HepG2 (cell line): Measurements from ENCODE around the gene CACNA2D3. TPM values are rescaled to one million over a fixed set of nuclear protein-coding genes. Genes with fewer than 3 reads are reported as not detected.

ENCODE experiments used
- ATAC-seq: fragments of 200-7000 bp; cut with Tn5 transposase; 3 replicates; pipeline ENCODE4 v1.9.1; 2020; ENCODE audit warnings: mild to moderate bottlenecking, moderate library complexity
- BruUV-seq: library from RNA; stranded (reverse); fragments of 400-500 nt; replicated peaks from 2 replicates; lab custom pipeline; 2021; lab: Mats Ljungman, UMichigan
- CTCF ChIA-PET: fragments of 300-600 bp; formaldehyde crosslinking; extraction: SDS; loops from one replicate; lab custom pipeline; 2021; ENCODE audit warnings: low total read pairs, inconsistent platforms, low intra/inter-chr PET ratio; lab: Yijun Ruan, JAX
- POLR2A ChIA-PET: fragments of 350-600 bp; sonication (Branson Sonifier 250); formaldehyde crosslinking; loops from one replicate; lab custom pipeline; 2020; ENCODE audit warnings: antibody characterized with exemption, inconsistent platforms; lab: Yijun Ruan, JAX
- DNase-seq: peaks from one replicate; pipeline ENCODE4 v3.0.0-alpha.2; 2015; ENCODE audit warnings: low spot score
- FAIRE-seq: peaks from 3 replicates; lab custom pipeline; 2011; peaks lifted over from hg19 to GRCh38; lab: Jason Lieb, UNC
- H2AFZ ChIP-seq: one replicate; pipeline ENCODE4 v1.6.1; 2011; ENCODE audit warnings: low read length, inconsistent platforms
- H3K27ac ChIP-seq: fragments of 300-600 bp; 3 replicates; pipeline ENCODE4 v1.8.0; 2011; ENCODE audit warnings: mixed run types, mild to moderate bottlenecking, mixed read lengths, low read length, inconsistent platforms; ENCODE audit not compliant: insufficient read depth; ENCODE audit errors: extremely low read length
- H3K27me3 ChIP-seq, 2 experiments: fragments of 200-600 bp in 1 of 2; 2 replicates in 1 of 2; 3 replicates in 1 of 2; pipeline versions ENCODE4 v1.6.0 to v1.8.0; 2011; ENCODE audit warnings: low read length in 2 of 2, mild to moderate bottlenecking in 2 of 2, moderate library complexity in 2 of 2, inconsistent platforms in 1 of 2; ENCODE audit not compliant: insufficient read depth in 2 of 2, control insufficient read depth in 1 of 2
- H3K36me3 ChIP-seq, 2 experiments: fragments of 200-600 bp in 1 of 2; replicated peaks in 1 of 2; 2 replicates in 1 of 2; 3 replicates in 1 of 2; pipeline versions ENCODE4 v1.5.1 to v1.8.0; 2011; ENCODE audit warnings: low read length in 2 of 2, inconsistent platforms in 1 of 2; ENCODE audit not compliant: insufficient read depth in 2 of 2, control insufficient read depth in 1 of 2
- H3K4me1 ChIP-seq: 2 replicates; pipeline ENCODE4 v1.5.1; 2012; ENCODE audit warnings: low read length, inconsistent platforms; ENCODE audit not compliant: insufficient read depth
- H3K4me2 ChIP-seq: 2 replicates; pipeline ENCODE4 v1.6.0; 2011; ENCODE audit warnings: low read depth, low read length, inconsistent platforms
- H3K4me3 ChIP-seq, 3 experiments: fragments of 200-600 bp in 1 of 3; sonication (generic), shearing (Covaris generic) in 1 of 3; replicated peaks in 1 of 3; 2 replicates each; pipeline ENCODE4 v1.5.1; 2011 to 2016; ENCODE audit warnings: low read length in 3 of 3, inconsistent platforms in 2 of 3, low read depth in 2 of 3, mild to moderate bottlenecking in 2 of 3, control low read depth in 1 of 3, mixed read lengths in 1 of 3; ENCODE audit not compliant: insufficient read depth in 1 of 3
- H3K79me2 ChIP-seq: one replicate; pipeline ENCODE4 v1.6.1; 2011; ENCODE audit warnings: low read length, inconsistent platforms; ENCODE audit not compliant: insufficient read depth
- H3K9ac ChIP-seq: 2 replicates; pipeline ENCODE4 v1.6.0; 2011; ENCODE audit warnings: mild to moderate bottlenecking, low read depth, low read length, inconsistent platforms; ENCODE audit not compliant: insufficient read depth
- H3K9me3 ChIP-seq: 2 replicates; pipeline ENCODE4 v1.5.1; 2012; ENCODE audit warnings: mild to moderate bottlenecking, low read length
- H4K20me1 ChIP-seq: 2 replicates; pipeline ENCODE4 v1.6.0; 2011; ENCODE audit warnings: inconsistent platforms, mild to moderate bottlenecking, low read length, moderate library complexity; ENCODE audit not compliant: insufficient read depth
- ARNT ChIP-seq: fragments of 450-650 bp; IDR thresholded peaks from 2 replicates; pipeline ENCODE4 v1.6.1; 2017
- BORCS8-MEF2B ChIP-seq: sonication (generic); formaldehyde crosslinking; IDR thresholded peaks from 2 replicates; pipeline ENCODE4 v1.8.0; 2022; ENCODE audit warnings: mild to moderate bottlenecking, missing genetic modification reagents
- DR1 ChIP-seq: sonication (generic); formaldehyde crosslinking; IDR thresholded peaks from 2 replicates; pipeline ENCODE4 v1.8.0; 2021; ENCODE audit warnings: mild to moderate bottlenecking, missing genetic modification reagents, inconsistent platforms
- FOXO1 ChIP-seq: sonication (generic); formaldehyde crosslinking; IDR thresholded peaks from 2 replicates; pipeline ENCODE4 v1.4.0; 2020; ENCODE audit warnings: missing genetic modification reagents
- KDM2A ChIP-seq: sonication (generic); formaldehyde crosslinking; IDR thresholded peaks from 2 replicates; pipeline ENCODE4 v1.4.0; 2020; ENCODE audit warnings: low read depth, missing genetic modification reagents, borderline replicate concordance
- MAFG ChIP-seq: sonication (generic); formaldehyde crosslinking; IDR thresholded peaks from 2 replicates; pipeline ENCODE4 v1.5.1; 2020; ENCODE audit warnings: mild to moderate bottlenecking, missing genetic modification reagents
- PHF5A ChIP-seq: IDR thresholded peaks from one replicate; pipeline ENCODE4 v1.6.1; 2018; ENCODE audit warnings: low read depth, missing genetic modification reagents; ENCODE audit not compliant: unreplicated experiment
- SMC3 ChIP-seq: IDR thresholded peaks from 2 replicates; pipeline ENCODE4 v1.6.1; 2011; ENCODE audit warnings: low read length, improper control_type of control experiment
- STAG1 ChIP-seq: sonication (generic); formaldehyde crosslinking; IDR thresholded peaks from 2 replicates; pipeline ENCODE4 v1.4.0; 2020; ENCODE audit warnings: missing genetic modification reagents
- TCF7L2 ChIP-seq: IDR thresholded peaks from 2 replicates; pipeline ENCODE4 v1.6.1; 2011; ENCODE audit warnings: mild to moderate bottlenecking, low read depth, low read length, moderate library complexity
- ZFP41 ChIP-seq: sonication (generic); formaldehyde crosslinking; IDR thresholded peaks from 2 replicates; pipeline ENCODE4 v1.4.0; 2020; ENCODE audit warnings: mild to moderate bottlenecking, missing genetic modification reagents, borderline replicate concordance
- WGBS: methylation state at CpG from one replicate; pipeline ENCODE4 v1.1.6; 2017; ENCODE audit warnings: low lambda C conversion rate; 5-methylcytosine and 5-hydroxymethylcytosine counted together
- in situ Hi-C: cut with HindIII; loops from 2 replicates; pipeline ENCODE4 v1.10.0; 2017; ENCODE audit warnings: low pct_unique_long_range_greater_than_20kb; ENCODE audit not compliant: extremely low pct_ligation_motif_present
- intact Hi-C: fragments of 100-400 bp; cut with micrococcal nuclease; formaldehyde crosslinking; loops from one replicate; pipeline ENCODE4 v1.10.0; 2022; ENCODE audit not compliant: unreplicated experiment
- polyA plus RNA-seq, 8 experiments: library from polyadenylated mRNA; depleted of rRNA in 3 of 8; stranded (reverse) in 7 of 8; unstranded in 1 of 8; fragments of >200 nt; fragmentation: Illumina TruSeq in 4 of 8; extraction: Trizol in 4 of 8; gene quantifications; 2 replicates each; pipeline versions ENCODE4 v1.2.1 to v1.2.3, GENCODE V29; 2011 to 2016; ENCODE audit warnings: low read depth in 4 of 8, missing spikeins in 1 of 8, mixed read lengths in 1 of 8; ENCODE audit not compliant: insufficient read depth in 1 of 8
- total RNA-seq, 5 experiments: library from RNA; depleted of rRNA; stranded (reverse); fragments of >200 nt; fragmentation: Illumina TruSeq; extraction: Trizol; gene quantifications; 2 replicates each; pipeline ENCODE4 v1.2.3, GENCODE V29; 2016; ENCODE audit warnings: low read depth in 1 of 5
- TF ChIP-seq, protein P1 (sequence below): sonication (generic); formaldehyde crosslinking; IDR thresholded peaks from 2 replicates; pipeline ENCODE4 v1.5.1; 2020; ENCODE audit warnings: mild to moderate bottlenecking, missing genetic modification reagents, borderline replicate concordance
- TF ChIP-seq, protein P2 (sequence below): sonication (generic); formaldehyde crosslinking; IDR thresholded peaks from 2 replicates; pipeline ENCODE4 v1.4.0; 2020; ENCODE audit warnings: low read depth, mild to moderate bottlenecking, missing genetic modification reagents

CACNA2D3 gene
- total and polyA plus RNA-seq, 2 of the 13 experiments (the other 11 are each of a cell fraction or from before 2014, with no cell fraction given) = not detected

DNA sequence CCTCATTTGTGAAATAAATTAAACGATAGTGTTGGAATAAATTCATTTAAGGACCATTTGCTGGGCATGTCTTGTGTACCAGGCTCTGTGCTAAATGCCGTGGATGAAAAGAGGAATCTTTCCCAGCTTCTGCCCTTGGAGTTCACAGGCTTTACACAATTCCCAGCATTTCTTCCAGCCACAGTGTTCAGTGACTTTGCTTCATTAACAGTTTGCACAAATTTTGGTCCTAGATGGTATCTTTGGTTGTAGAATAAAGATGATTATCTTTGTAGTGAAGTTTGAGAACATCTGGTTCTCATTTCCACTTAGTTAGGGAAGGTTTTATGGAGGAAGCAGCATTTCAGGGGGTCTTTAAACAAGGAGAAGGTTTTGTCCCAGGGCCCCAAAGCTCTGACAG, 705.4 kb downstream of the CACNA2D3 start:
- TF ChIP-seq, protein P1, sequence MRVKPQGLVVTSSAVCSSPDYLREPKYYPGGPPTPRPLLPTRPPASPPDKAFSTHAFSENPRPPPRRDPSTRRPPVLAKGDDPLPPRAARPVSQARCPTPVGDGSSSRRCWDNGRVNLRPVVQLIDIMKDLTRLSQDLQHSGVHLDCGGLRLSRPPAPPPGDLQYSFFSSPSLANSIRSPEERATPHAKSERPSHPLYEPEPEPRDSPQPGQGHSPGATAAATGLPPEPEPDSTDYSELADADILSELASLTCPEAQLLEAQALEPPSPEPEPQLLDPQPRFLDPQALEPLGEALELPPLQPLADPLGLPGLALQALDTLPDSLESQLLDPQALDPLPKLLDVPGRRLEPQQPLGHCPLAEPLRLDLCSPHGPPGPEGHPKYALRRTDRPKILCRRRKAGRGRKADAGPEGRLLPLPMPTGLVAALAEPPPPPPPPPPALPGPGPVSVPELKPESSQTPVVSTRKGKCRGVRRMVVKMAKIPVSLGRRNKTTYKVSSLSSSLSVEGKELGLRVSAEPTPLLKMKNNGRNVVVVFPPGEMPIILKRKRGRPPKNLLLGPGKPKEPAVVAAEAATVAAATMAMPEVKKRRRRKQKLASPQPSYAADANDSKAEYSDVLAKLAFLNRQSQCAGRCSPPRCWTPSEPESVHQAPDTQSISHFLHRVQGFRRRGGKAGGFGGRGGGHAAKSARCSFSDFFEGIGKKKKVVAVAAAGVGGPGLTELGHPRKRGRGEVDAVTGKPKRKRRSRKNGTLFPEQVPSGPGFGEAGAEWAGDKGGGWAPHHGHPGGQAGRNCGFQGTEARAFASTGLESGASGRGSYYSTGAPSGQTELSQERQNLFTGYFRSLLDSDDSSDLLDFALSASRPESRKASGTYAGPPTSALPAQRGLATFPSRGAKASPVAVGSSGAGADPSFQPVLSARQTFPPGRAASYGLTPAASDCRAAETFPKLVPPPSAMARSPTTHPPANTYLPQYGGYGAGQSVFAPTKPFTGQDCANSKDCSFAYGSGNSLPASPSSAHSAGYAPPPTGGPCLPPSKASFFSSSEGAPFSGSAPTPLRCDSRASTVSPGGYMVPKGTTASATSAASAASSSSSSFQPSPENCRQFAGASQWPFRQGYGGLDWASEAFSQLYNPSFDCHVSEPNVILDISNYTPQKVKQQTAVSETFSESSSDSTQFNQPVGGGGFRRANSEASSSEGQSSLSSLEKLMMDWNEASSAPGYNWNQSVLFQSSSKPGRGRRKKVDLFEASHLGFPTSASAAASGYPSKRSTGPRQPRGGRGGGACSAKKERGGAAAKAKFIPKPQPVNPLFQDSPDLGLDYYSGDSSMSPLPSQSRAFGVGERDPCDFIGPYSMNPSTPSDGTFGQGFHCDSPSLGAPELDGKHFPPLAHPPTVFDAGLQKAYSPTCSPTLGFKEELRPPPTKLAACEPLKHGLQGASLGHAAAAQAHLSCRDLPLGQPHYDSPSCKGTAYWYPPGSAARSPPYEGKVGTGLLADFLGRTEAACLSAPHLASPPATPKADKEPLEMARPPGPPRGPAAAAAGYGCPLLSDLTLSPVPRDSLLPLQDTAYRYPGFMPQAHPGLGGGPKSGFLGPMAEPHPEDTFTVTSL = no peak
- Histone ChIP-seq H3K9ac (no peak overlapping the region), H3K9me3 (peaks cover 8% of the 10 kb centered on the region), H3K4me2 (no peak overlapping the region), H3K36me3 (no peaks in the 10 kb centered on the region), H3K79me2 (no peaks in the 10 kb centered on the region), H3K4me1 (no peaks in the 10 kb centered on the region), H3K27ac (no peak overlapping the region), H3K27me3 (no peaks in the 10 kb centered on the region), H4K20me1 (no peaks in the 10 kb centered on the region), H2AFZ (no peak overlapping the region), H3K4me3 (no peak overlapping the region)
- 10% methylated on average over 2 of the region's 2 CpGs for WGBS
- in situ Hi-C loops (no loop called here), intact Hi-C loops (no loop called here)
- CTCF ChIA-PET = no interaction called here
- FAIRE-seq = no peak
- ATAC-seq = no peak
- POLR2A ChIA-PET = no interaction called here
- no TSS peak for BruUV-seq
- no peak for DNase-seq

DNA sequence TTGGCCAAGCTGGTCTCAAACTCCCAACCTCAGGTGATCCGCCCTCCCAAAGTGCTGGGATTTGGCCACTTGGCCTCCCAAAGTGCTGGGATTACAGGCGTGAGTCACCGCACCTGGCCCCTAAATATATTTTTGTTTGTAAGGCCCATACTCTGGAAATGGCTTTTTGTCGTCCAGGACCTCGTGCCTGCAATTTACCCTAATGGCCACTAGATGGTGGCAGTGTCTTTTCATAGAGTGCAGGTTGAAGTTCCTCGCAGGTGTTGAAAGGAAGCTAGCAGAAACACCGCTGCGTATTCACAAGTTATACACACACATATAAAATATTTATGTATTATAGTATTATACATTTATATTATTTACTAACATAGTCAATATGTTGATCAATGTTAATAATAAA, 708.3 kb downstream of the CACNA2D3 start:
- no peaks in the 10 kb centered on the region for H4K20me1 ChIP-seq
- intact Hi-C loops (no loop called here), in situ Hi-C loops (no loop called here)
- H3K4me3 ChIP-seq = no peak overlapping the region
- H3K9ac ChIP-seq = no peak overlapping the region
- H3K27ac ChIP-seq = no peak overlapping the region
- no peaks in the 10 kb centered on the region for H3K27me3 ChIP-seq
- H3K4me2 ChIP-seq = no peak overlapping the region
- peaks cover 8% of the 10 kb centered on the region for H3K9me3 ChIP-seq
- no TSS peak for BruUV-seq
- no peaks in the 10 kb centered on the region for H3K4me1 ChIP-seq
- DNase-seq = peak; percentile 20
- 34% methylated on average over 8 of the region's 8 CpGs for WGBS
- no peak overlapping the region for H2AFZ ChIP-seq
- ATAC-seq = no peak
- no peak for FAIRE-seq
- CTCF ChIA-PET = interaction anchor here (1.0 kb wide), 1 partner anchor 1473 kb away, joined by 3 read pairs; no protein-coding TSS in a partner anchor
- no peaks in the 10 kb centered on the region for H3K36me3 ChIP-seq
- no peaks in the 10 kb centered on the region for H3K79me2 ChIP-seq
- POLR2A ChIA-PET = no interaction called here
- TF ChIP-seq ZFP41 (CRISPR knock-in tag) (no peak), TCF7L2 (no peak), ARNT (no peak), MAFG (no peak), SMC3 (peak; percentile 38), DR1 (CRISPR knock-in tag) (no peak), KDM2A (CRISPR knock-in tag) (no peak), BORCS8-MEF2B (CRISPR knock-in tag) (no peak), STAG1 (CRISPR knock-in tag) (peak; percentile 74), FOXO1 (CRISPR knock-in tag) (no peak), PHF5A (CRISPR knock-in tag) (no peak)
- TF ChIP-seq, protein P2, sequence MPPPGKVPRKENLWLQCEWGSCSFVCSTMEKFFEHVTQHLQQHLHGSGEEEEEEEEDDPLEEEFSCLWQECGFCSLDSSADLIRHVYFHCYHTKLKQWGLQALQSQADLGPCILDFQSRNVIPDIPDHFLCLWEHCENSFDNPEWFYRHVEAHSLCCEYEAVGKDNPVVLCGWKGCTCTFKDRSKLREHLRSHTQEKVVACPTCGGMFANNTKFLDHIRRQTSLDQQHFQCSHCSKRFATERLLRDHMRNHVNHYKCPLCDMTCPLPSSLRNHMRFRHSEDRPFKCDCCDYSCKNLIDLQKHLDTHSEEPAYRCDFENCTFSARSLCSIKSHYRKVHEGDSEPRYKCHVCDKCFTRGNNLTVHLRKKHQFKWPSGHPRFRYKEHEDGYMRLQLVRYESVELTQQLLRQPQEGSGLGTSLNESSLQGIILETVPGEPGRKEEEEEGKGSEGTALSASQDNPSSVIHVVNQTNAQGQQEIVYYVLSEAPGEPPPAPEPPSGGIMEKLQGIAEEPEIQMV = no peak
